GM10248 (cell line): ENCODE data around the gene ARL11.
"Not testable (repeated sequence)": the region's sequence is repeated elsewhere in the genome, so short reads cannot be mapped to it uniquely, and the experiment has no call there.

Source experiments
- CTCF ChIA-PET: fragments of 300-600 bp; sonication (Branson Sonifier 250); formaldehyde crosslinking; extraction: SDS; loops from one replicate; lab custom pipeline; 2021; ENCODE audit warnings: antibody characterized with exemption; lab: Yijun Ruan, JAX
- POLR2A ChIA-PET: fragments of 350-650 bp; sonication (Branson Sonifier 250); formaldehyde crosslinking; extraction: SDS; loops from one replicate; lab custom pipeline; 2020; ENCODE audit warnings: antibody characterized with exemption; lab: Yijun Ruan, JAX
- DNase-seq: peaks from one replicate; pipeline ENCODE4 v3.0.0; 2012; ENCODE audit errors: extremely low spot score
- TF ChIP-seq, protein P1 (sequence below): IDR thresholded peaks from 2 replicates; pipeline ENCODE4 v1.5.1; 2012; ENCODE audit warnings: mild to moderate bottlenecking, low read depth; ENCODE audit errors: extremely low read depth, missing control alignments, control extremely low read depth

ARL11 gene

GRCh38 chr13:49587311-49587847 lies 40.9 kb upstream of the ARL11 start:
- TF ChIP-seq, protein P1, sequence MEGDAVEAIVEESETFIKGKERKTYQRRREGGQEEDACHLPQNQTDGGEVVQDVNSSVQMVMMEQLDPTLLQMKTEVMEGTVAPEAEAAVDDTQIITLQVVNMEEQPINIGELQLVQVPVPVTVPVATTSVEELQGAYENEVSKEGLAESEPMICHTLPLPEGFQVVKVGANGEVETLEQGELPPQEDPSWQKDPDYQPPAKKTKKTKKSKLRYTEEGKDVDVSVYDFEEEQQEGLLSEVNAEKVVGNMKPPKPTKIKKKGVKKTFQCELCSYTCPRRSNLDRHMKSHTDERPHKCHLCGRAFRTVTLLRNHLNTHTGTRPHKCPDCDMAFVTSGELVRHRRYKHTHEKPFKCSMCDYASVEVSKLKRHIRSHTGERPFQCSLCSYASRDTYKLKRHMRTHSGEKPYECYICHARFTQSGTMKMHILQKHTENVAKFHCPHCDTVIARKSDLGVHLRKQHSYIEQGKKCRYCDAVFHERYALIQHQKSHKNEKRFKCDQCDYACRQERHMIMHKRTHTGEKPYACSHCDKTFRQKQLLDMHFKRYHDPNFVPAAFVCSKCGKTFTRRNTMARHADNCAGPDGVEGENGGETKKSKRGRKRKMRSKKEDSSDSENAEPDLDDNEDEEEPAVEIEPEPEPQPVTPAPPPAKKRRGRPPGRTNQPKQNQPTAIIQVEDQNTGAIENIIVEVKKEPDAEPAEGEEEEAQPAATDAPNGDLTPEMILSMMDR, result no peak
- POLR2A ChIA-PET, result no interaction called here

GRCh38 chr13:49590714-49591113 lies 37.6 kb upstream of the ARL11 start:
- DNase-seq, POLR2A ChIA-PET: not testable (repeated sequence)
- CTCF ChIA-PET, result interaction anchor here (0.9 to 2.9 kb wide), 4 partner anchors 11 to 31 kb away, joined by 3 to 12 read pairs (median 3); no protein-coding TSS in a partner anchor

More at GRCh38 chr13:49587311-49587847, 40.9 kb upstream of the ARL11 start:
- CTCF ChIA-PET, result interaction anchor here (1.6 to 4.1 kb wide), 2 partner anchors 7 to 20 kb away, joined by 5 to 17 read pairs; no protein-coding TSS in a partner anchor
- no peak for DNase-seq

GRCh38 chr13:49593876-49594275 lies 34.4 kb upstream of the ARL11 start:
- DNase-seq, POLR2A ChIA-PET: not testable (repeated sequence)
- CTCF ChIA-PET, result interaction anchor here (1.7 kb wide), 1 partner anchor 7 kb away, joined by 5 read pairs; no protein-coding TSS in a partner anchor

GRCh38 chr13:49594576-49594975 lies 33.7 kb upstream of the ARL11 start:
- DNase-seq, result no peak
- ChIA-PET POLR2A (no interaction called here), CTCF (interaction anchor here (1.2 to 1.7 kb wide), 2 partner anchors 8 to 293 kb away, joined by 3 to 5 read pairs; no protein-coding TSS in a partner anchor)
- TF ChIP-seq, protein P1, result no peak

GRCh38 chr13:49596221-49596620 lies 32.1 kb upstream of the ARL11 start:
- TF ChIP-seq, protein P1, result no peak
- POLR2A ChIA-PET, result no interaction called here
- CTCF ChIA-PET, result interaction anchor here (1.8 kb wide), 1 partner anchor 10 kb away, joined by 4 read pairs; no protein-coding TSS in a partner anchor
- no peak for DNase-seq

GRCh38 chr13:49597043-49597641 lies 31.2 kb upstream of the ARL11 start:
- POLR2A ChIA-PET, result no interaction called here
- CTCF ChIA-PET, result interaction anchor here (1.8 kb wide), 1 partner anchor 9 kb away, joined by 4 read pairs; no protein-coding TSS in a partner anchor
- TF ChIP-seq, protein P1, result no peak
- no peak for DNase-seq

DNA sequence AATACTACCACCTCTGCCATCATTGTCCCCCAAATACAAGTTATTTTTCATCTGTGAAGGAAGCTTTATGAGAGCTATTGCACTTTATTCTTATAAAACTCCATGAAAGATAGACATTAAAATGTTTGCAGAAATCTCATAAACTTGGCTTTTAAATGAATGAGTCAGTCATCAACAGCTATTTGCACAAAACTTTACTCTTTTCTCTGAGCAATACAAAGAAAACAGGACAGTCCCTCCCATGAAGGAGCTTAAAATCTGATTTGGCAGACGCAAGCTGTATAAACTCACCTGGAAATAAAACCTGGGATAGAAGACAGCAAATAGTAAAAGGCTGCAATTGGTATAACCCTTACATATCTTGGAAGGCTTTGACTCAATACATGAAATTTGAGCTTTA lies 26.3 kb upstream of the ARL11 start:
- no peak for DNase-seq
- ChIA-PET POLR2A (no interaction called here), CTCF (interaction anchor here (1.2 to 3.9 kb wide), 4 partner anchors 12 to 321 kb away, joined by 3 to 14 read pairs (median 5); no protein-coding TSS in a partner anchor)
- TF ChIP-seq, protein P1, result no peak

GRCh38 chr13:49602615-49603014 lies 25.7 kb upstream of the ARL11 start:
- CTCF ChIA-PET, result interaction anchor here (1.2 to 3.9 kb wide), 4 partner anchors 10 to 321 kb away, joined by 3 to 14 read pairs (median 7); no protein-coding TSS in a partner anchor
- DNase-seq, POLR2A ChIA-PET: not testable (repeated sequence)
